ENCODE data around the gene DCC. TPM values are rescaled to one million over a fixed set of nuclear protein-coding genes. Genes with fewer than 3 reads are reported as not detected.
A peak's percentile ranks its signal among the peaks of the same experiment; 100 is the strongest.

DCC gene
- total RNA-seq, 2 donors from 2014 or later = not detected

DNA sequence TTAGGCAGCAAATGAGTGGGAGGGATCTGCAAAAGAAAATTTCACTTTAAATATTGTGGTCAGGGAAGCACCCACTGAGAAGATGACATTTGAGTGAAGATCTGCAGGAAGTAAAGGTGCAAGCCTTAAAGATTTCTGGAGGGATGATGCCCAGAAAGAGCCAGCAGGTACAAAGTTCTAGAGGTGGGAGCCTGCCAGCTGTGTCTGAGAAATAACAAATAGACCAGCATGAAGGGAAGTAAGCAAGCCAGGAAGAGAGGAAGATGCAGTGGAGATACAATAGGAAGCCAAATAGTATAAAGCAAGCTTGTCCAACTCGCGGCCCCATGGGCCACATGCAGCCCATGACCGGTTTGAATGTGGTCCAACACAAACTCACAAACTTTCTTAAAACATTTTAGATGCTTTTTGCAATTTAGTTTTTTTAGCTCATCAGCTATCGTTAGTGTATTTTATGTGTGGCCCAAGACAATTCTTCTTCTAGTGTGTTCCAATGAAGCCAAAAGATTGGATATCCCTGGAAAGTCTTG is 489.9 kb downstream of the DCC start:
- H3K27ac Mint-ChIP-seq = no peak overlapping the region
- DNase-seq (ENCODE audit: low spot score) (no peak), ATAC-seq (no peak)
- H3K36me3 Mint-ChIP-seq = no peaks in the 10 kb centered on the region
- no peaks in the 10 kb centered on the region for H3K4me1 Mint-ChIP-seq (ENCODE audit: low read depth in 2 of 2)
- H3K27me3 Mint-ChIP-seq = no peaks in the 10 kb centered on the region
- H3K9me3 Mint-ChIP-seq = peaks cover 11% of the 10 kb centered on the region
- H3K4me3 Mint-ChIP-seq = no peak overlapping the region

GRCh38 chr18:52844323-52844722 is 504.3 kb downstream of the DCC start:
- DNase-seq (ENCODE audit: low spot score) = no peak
- H3K36me3 Mint-ChIP-seq = no peaks in the 10 kb centered on the region
- no peaks in the 10 kb centered on the region for H3K27me3 Mint-ChIP-seq
- no peak for ATAC-seq
- H3K27ac Mint-ChIP-seq = no peak overlapping the region
- H3K9me3 Mint-ChIP-seq = peaks cover 14% of the 10 kb centered on the region
- no peak overlapping the region for H3K4me3 Mint-ChIP-seq
- H3K4me1 Mint-ChIP-seq (ENCODE audit: low read depth in 2 of 2) = no peaks in the 10 kb centered on the region

- Mint-ChIP-seq H3K4me3 (no peak overlapping the region), H3K27ac (no peak overlapping the region), H3K27me3 (no peaks in the 10 kb centered on the region), H3K9me3 (peaks cover 13% of the 10 kb centered on the region), H3K4me1 (ENCODE audit: low read depth in 2 of 2) (no peaks in the 10 kb centered on the region), H3K36me3 (no peaks in the 10 kb centered on the region)
- ATAC-seq (no peak), DNase-seq (ENCODE audit: low spot score) (no peak)
Observed at GRCh38 chr18:52845036-52845435, 505.0 kb downstream of the DCC start.

DNA sequence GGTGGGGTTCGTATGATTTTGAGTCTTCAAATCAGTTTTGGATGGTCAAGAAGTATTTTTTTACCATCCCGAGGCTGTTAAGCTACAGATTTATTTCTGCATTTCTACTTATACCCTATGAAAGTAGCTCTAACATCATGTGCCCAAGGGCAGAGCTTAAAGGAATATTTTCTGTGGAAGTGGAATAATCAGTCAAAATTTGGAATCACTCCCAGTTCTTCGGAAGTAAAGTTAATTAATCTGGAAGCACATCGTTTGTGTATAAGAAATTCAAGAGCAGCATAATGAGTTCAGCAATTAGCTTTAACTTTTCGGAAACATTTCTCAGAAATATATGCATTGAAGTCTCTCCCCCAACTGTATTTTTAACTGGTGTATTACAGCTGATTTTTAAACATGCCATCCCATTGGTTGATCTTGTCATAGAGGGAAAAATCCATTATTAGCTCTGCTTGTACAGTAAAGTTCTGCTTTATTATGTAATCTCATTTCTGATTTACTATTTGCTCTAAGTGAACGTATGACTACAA is 510.1 kb downstream of the DCC start:
- ATAC-seq (no peak), DNase-seq (ENCODE audit: low spot score) (no peak)
- Mint-ChIP-seq H3K27me3 (no peaks in the 10 kb centered on the region), H3K4me3 (no peak overlapping the region), H3K36me3 (no peaks in the 10 kb centered on the region), H3K9me3 (peaks cover 5% of the 10 kb centered on the region), H3K4me1 (ENCODE audit: low read depth in 2 of 2) (no peaks in the 10 kb centered on the region), H3K27ac (no peak overlapping the region)

DNA sequence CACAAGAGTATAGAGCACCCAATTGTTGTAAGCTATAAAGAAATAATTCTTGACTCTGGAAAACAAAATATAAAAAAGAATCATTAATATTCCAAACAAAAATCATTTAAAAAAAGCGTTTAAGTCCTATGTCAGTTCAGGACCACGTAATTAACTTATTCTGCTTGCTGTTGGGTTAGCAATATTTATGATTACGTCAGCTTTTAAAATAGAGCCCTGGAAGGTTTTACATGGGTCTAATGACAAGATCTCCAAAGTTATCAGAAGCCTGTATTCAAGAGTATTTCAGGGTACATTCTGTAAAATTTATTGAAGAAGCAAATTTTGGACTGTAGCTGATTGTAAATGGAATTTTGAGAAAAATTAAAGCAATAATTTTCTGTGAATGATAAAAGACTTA is 521.6 kb downstream of the DCC start:
- no peak overlapping the region for H3K27ac Mint-ChIP-seq
- ATAC-seq (no peak), DNase-seq (ENCODE audit: low spot score) (no peak)
- H3K4me3 Mint-ChIP-seq = no peak overlapping the region
- no peaks in the 10 kb centered on the region for H3K4me1 Mint-ChIP-seq (ENCODE audit: low read depth in 2 of 2)
- H3K27me3 Mint-ChIP-seq = no peaks in the 10 kb centered on the region
- peaks cover 10% of the 10 kb centered on the region for H3K9me3 Mint-ChIP-seq
- H3K36me3 Mint-ChIP-seq = no peaks in the 10 kb centered on the region

DNA sequence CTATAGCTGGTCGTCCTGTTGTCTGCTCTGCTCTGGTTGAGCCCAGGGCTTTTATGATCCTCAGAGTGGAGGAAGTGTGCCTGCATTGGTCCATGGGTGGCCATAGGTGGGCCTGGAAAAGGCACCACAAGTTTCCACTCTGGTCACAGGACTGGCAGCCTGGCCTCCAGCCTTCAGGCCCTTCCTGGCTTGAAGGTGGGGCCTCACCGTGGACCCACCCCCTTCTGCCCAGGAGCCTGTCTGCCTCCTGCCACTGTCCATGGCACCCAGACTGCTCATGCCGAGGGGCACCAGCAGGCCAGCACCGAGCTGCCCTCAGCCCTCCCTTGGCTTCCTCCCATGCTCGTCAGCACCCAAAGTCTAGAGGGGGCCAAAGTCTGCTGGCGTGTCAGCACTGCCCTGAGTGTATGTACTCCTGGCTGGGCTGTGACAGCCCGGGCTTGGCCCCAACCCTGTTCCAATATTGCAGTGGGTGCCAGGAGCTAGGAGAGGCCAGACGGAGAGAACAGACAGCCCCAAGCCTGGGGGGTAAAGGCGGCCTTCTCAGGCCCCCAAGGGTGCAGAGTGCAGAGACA is 529.4 kb downstream of the DCC start:
- no peak overlapping the region for H3K4me3 Mint-ChIP-seq
- no peaks in the 10 kb centered on the region for H3K4me1 Mint-ChIP-seq (ENCODE audit: low read depth in 2 of 2)
- peaks cover 13% of the 10 kb centered on the region for H3K9me3 Mint-ChIP-seq
- no peaks in the 10 kb centered on the region for H3K36me3 Mint-ChIP-seq
- ATAC-seq = no peak
- no peak for DNase-seq (ENCODE audit: low spot score)
- H3K27ac Mint-ChIP-seq = no peak overlapping the region
- H3K27me3 Mint-ChIP-seq = no peaks in the 10 kb centered on the region

DNA sequence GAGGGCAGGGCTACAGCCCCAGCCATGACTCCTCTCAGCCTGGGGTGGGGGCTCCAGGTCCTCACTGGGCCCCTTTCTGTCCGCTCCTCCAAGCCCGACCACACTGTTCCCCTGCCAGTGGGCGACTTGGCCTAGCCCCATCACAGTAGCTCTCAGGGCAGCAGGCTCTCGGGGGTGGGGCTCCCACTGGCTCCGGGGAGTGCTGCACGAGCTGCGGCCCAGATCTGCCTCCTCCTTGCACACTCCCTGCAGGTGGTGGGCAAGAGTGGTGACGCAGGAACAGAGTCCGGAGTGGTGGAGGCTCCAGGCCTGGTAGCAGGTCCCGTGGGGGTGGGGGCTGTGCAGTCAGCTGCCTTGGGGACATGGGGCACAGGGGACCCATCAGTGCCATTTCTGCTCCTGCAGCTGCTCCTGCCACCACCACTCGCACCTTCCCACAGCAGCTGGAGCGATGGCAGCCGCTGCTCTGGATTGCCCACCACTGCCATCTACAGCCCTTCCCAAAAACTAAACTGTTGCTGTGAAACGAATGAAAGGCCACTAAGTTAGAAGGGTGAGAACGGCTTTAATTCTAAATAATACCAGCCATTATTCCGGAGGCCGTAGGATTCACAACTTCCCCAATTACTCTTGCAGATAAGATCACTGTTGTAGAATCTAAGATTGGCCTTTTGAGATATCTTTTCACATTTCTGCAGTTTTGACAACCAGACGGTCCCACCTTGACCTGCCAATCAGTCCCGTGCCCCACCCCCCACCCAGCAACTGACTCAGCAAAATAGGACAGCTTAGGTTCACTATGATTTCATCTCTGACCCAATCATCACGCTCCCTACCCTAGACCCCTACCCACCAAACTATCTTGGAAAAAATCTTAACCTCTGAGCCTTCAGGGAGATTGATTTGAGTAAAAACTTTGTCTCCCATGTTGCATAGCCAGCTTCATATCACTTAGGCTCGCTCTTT is 530.2 kb downstream of the DCC start:
- no peaks in the 10 kb centered on the region for H3K27me3 Mint-ChIP-seq
- no peaks in the 10 kb centered on the region for H3K4me1 Mint-ChIP-seq (ENCODE audit: low read depth in 2 of 2)
- H3K27ac Mint-ChIP-seq = no peak overlapping the region
- H3K36me3 Mint-ChIP-seq = no peaks in the 10 kb centered on the region
- ATAC-seq (peak in 1 of 2 donors; percentile 24), DNase-seq (ENCODE audit: low spot score) (no peak)
- no peak overlapping the region for H3K4me3 Mint-ChIP-seq
- peaks cover 18% of the 10 kb centered on the region for H3K9me3 Mint-ChIP-seq

DNA sequence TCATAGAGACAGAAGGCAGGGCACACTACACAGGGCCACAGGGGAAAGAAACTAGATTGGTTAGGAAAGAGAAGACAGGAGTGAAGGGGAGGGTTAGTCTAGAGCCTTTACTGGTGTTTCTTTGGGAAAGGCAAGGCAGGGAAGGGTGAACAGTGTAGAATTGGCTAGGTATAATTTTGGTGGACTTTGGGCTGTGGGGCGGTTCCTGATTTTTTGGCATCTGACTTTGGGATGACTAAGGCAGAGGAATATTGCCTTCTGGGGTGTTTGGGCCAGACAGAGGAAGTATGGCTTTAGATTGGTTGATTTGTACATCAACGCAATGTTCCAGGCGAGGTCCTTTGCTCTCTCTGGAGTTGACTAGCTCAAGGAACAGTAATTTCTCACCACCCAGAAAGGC is 534.8 kb downstream of the DCC start:
- ATAC-seq = no peak
- no peak overlapping the region for H3K27ac Mint-ChIP-seq
- H3K36me3 Mint-ChIP-seq = no peaks in the 10 kb centered on the region
- no peaks in the 10 kb centered on the region for H3K27me3 Mint-ChIP-seq
- H3K4me1 Mint-ChIP-seq (ENCODE audit: low read depth in 2 of 2) = no peaks in the 10 kb centered on the region
- no peak overlapping the region for H3K4me3 Mint-ChIP-seq
- peaks cover 22% of the 10 kb centered on the region for H3K9me3 Mint-ChIP-seq
- DNase-seq (ENCODE audit: low spot score) = no peak

DNA sequence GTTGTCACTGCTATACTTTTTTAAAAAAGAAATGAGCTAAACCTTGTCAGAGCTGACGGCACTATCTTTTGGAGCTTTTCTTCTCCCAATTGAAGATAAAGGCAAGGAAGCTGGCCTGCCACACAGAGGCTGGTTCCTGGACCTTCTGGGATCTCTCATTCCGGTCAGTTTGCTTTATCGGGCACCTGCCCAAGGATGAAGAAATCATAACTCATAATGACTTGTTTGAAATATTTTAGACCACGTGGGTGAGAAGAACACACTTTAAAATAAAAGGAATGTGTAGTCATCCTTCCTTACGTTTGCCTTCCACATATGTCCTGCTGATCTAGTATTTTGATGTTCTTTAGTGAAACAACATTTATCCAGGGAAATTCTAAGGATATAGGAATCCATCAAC is 535.7 kb downstream of the DCC start:
- Mint-ChIP-seq H3K27me3 (no peaks in the 10 kb centered on the region), H3K36me3 (no peaks in the 10 kb centered on the region), H3K4me3 (no peak overlapping the region), H3K4me1 (ENCODE audit: low read depth in 2 of 2) (no peaks in the 10 kb centered on the region), H3K9me3 (peaks cover 25% of the 10 kb centered on the region), H3K27ac (no peak overlapping the region)
- ATAC-seq = no peak
- no peak for DNase-seq (ENCODE audit: low spot score)

DNA sequence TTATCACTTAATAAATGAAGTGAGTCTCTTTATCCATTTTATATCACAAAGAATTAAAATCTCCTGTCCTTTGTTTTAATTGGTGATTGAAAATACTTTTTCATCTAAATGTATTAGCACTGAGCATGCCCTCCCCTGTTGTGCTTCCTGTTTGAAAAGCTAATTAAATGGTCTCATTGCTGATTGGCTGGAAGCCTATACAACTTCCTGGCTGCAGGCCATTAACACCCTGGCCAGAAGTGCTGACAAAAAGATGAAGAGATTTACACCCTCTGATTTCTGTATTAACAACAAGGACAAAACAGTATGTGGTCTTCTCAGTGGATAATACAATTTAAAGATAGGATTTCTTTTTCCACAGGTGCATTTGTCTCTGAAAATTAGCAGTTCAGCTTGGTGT is 548.0 kb downstream of the DCC start:
- ATAC-seq (no peak), DNase-seq (ENCODE audit: low spot score) (no peak)
- Mint-ChIP-seq H3K27ac (no peak overlapping the region), H3K27me3 (no peaks in the 10 kb centered on the region), H3K9me3 (peaks cover 11% of the 10 kb centered on the region), H3K36me3 (peaks cover 4% of the 10 kb centered on the region), H3K4me3 (no peak overlapping the region), H3K4me1 (ENCODE audit: low read depth in 2 of 2) (no peaks in the 10 kb centered on the region)

DNA sequence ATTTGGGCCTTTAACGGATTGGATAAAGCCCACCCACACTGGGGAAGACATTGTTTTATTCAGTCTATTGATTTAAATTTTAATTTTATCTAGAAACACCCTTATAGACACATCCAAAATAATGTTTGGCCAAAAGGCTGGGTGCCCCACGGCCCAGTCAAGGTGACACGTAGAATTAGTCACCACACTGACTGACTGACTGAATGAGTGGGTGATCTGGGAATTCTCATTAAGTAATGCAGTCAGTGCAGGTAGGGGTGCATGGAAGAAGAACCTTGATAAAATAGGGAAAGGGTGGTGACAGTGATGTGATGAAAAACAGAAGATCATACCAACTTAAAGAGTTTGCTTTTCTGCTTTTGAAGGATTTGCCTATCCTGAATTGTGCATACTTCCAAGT is 554.8 kb downstream of the DCC start:
- no peak for DNase-seq (ENCODE audit: low spot score)
- Mint-ChIP-seq H3K27ac (no peak overlapping the region), H3K4me3 (no peak overlapping the region), H3K4me1 (ENCODE audit: low read depth in 2 of 2) (no peaks in the 10 kb centered on the region), H3K9me3 (peaks cover 9% of the 10 kb centered on the region), H3K27me3 (no peaks in the 10 kb centered on the region), H3K36me3 (no peaks in the 10 kb centered on the region)
- ATAC-seq = no peak

DNA sequence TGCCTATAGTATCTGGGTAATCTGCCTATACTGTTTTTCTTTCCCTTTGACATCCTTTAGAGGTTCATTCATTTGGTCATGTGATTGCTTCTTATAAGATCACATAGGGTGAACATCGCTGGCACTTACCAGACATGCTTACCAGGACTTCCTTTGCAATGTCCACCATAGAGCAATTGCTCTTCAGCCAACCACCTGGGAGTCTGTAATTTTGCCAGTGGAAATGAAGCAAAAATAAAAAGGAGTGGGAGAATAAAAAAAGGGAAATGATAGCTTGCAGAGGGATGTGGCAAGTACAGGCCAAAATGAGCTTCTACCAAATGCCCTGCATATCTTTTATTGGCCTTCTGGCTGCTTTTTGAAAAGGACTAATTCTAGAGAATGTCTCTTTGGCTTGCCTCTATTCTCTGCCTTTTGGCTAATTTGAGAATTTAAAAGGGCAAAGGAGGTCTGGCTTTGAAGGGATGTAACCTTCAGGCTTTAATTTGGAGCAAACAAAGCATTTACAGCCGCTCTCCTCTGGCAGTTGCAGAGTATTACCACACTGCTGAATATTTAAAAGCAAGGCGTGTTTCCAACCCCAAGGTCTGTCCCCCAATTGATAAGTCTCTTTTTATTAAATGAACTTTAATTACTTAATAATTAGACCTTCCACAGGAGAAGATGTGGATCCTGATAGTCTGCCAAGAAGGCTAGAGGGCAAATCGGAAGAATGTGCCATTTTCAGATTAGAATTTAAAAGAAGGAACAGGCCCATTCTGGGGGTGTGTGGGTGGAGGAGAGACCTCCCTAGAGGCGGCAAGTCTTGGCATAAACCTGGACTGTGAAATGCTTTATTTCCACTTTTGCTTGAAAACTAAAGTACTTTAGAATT is 557.9 kb downstream of the DCC start:
- Mint-ChIP-seq H3K27me3 (no peaks in the 10 kb centered on the region), H3K9me3 (peaks cover 8% of the 10 kb centered on the region), H3K27ac (no peak overlapping the region), H3K4me3 (no peak overlapping the region), H3K36me3 (no peaks in the 10 kb centered on the region), H3K4me1 (ENCODE audit: low read depth in 2 of 2) (no peaks in the 10 kb centered on the region)
- DNase-seq (ENCODE audit: low spot score) = no peak
- ATAC-seq = no peak

GRCh38 chr18:52898485-52899058 is 558.6 kb downstream of the DCC start:
- no peaks in the 10 kb centered on the region for H3K36me3 Mint-ChIP-seq
- ATAC-seq (no peak), DNase-seq (ENCODE audit: low spot score) (no peak)
- H3K9me3 Mint-ChIP-seq = peaks cover 8% of the 10 kb centered on the region
- H3K27me3 Mint-ChIP-seq = no peaks in the 10 kb centered on the region
- no peak overlapping the region for H3K4me3 Mint-ChIP-seq
- H3K27ac Mint-ChIP-seq = no peak overlapping the region
- H3K4me1 Mint-ChIP-seq (ENCODE audit: low read depth in 2 of 2) = no peaks in the 10 kb centered on the region

Data from natural killer cell treated with Interleukin-12 subunit alpha and Interleukin-12 subunit beta and Interleukin-15 and Interleukin-18, amount 100 ng/mL, for 72 hours (primary cell).